Endothelial cell of umbilical vein (primary cell): Measurements from ENCODE around the gene KAZN. TPM values are rescaled to one million over a fixed set of nuclear protein-coding genes. Genes with fewer than 3 reads are reported as not detected.

Experiments used
- BruUV-seq: library from RNA; stranded (reverse); fragments of 400-500 nt; replicated peaks from 2 replicates; lab custom pipeline; 2021; lab: Mats Ljungman, UMichigan
- CTCF ChIA-PET: fragments of 300-600, 350-600 bp; sonication (Branson Sonifier 250); formaldehyde crosslinking; loops from one replicate; lab custom pipeline; 2021; ENCODE audit warnings: antibody characterized with exemption, inconsistent platforms; lab: Charles Lee
- POLR2A ChIA-PET: fragments of 300-600, 350-600 bp; sonication (Branson Sonifier 250); formaldehyde crosslinking; loops from one replicate; lab custom pipeline; 2021; ENCODE audit warnings: antibody characterized with exemption, inconsistent platforms; lab: Charles Lee
- DNase-seq: peaks from one replicate; pipeline ENCODE4 v3.0.0-alpha.2; 2011; ENCODE audit warnings: low read depth, low spot score
- FAIRE-seq: peaks from 2 replicates; lab custom pipeline; 2011; peaks lifted over from hg19 to GRCh38; lab: Jason Lieb, UNC
- H2AFZ ChIP-seq: 2 replicates; pipeline ENCODE4 v1.6.0; 2012; ENCODE audit warnings: low read depth, low read length, control low read depth, inconsistent platforms
- H3K27ac ChIP-seq: 2 replicates; pipeline ENCODE4 v1.5.1; 2011; ENCODE audit warnings: low read depth, mild to moderate bottlenecking, control low read depth, low read length, moderate library complexity; ENCODE audit not compliant: insufficient read depth
- H3K27me3 ChIP-seq, 2 experiments: 2 replicates each; pipeline versions ENCODE4 v1.6.0 to v1.6.1; 2011; ENCODE audit warnings: low read length in 2 of 2, mixed read lengths in 1 of 2; ENCODE audit not compliant: control insufficient read depth in 2 of 2, insufficient read depth in 2 of 2
- H3K36me3 ChIP-seq, 2 experiments: 2 replicates in 1 of 2; 3 replicates in 1 of 2; pipeline ENCODE4 v1.5.1; 2011; ENCODE audit warnings: low read length in 2 of 2, mild to moderate bottlenecking in 1 of 2, moderate library complexity in 1 of 2; ENCODE audit not compliant: control insufficient read depth in 2 of 2, insufficient read depth in 2 of 2; ENCODE audit errors: extremely low read depth in 1 of 2
- H3K4me1 ChIP-seq: 3 replicates; pipeline ENCODE4 v1.5.1; 2011; ENCODE audit warnings: mild to moderate bottlenecking, low read length; ENCODE audit not compliant: control insufficient read depth, insufficient read depth; ENCODE audit errors: extremely low read depth
- H3K4me2 ChIP-seq: 2 replicates; pipeline ENCODE4 v1.6.1; 2011; ENCODE audit warnings: low read length, control low read depth, mixed read lengths; ENCODE audit not compliant: insufficient read depth
- H3K4me3 ChIP-seq, 3 experiments: fragments of 200-600 bp in 1 of 3; sonication (generic), shearing (Covaris generic) in 1 of 3; replicated peaks in 1 of 3; 2 replicates each; pipeline ENCODE4 v1.5.1; 2011 to 2016; ENCODE audit warnings: control low read depth in 3 of 3, low read length in 3 of 3, mild to moderate bottlenecking in 2 of 3, inconsistent platforms in 1 of 3, low read depth in 1 of 3, moderate library complexity in 1 of 3; ENCODE audit not compliant: insufficient read depth in 1 of 3
- H3K79me2 ChIP-seq: 2 replicates; pipeline ENCODE4 v1.6.0; 2012; ENCODE audit warnings: low read length, inconsistent platforms; ENCODE audit not compliant: control insufficient read depth, insufficient read depth
- H3K9ac ChIP-seq: replicated peaks from 2 replicates; pipeline ENCODE3; 2011; ENCODE audit warnings: low read length, control low read depth; ENCODE audit not compliant: insufficient read depth; ENCODE audit errors: extremely low read depth
- H3K9me1 ChIP-seq: replicated peaks from 3 replicates; pipeline ENCODE4 v1.6.0; 2011; ENCODE audit warnings: mild to moderate bottlenecking, low read length; ENCODE audit not compliant: control insufficient read depth, insufficient read depth; ENCODE audit errors: extremely low read depth
- H3K9me3 ChIP-seq: replicated peaks from 2 replicates; pipeline ENCODE4 v1.5.1; 2012; ENCODE audit warnings: low read length, inconsistent platforms; ENCODE audit not compliant: control insufficient read depth, insufficient read depth
- H4K20me1 ChIP-seq: replicated peaks from 2 replicates; pipeline ENCODE3; 2011; ENCODE audit warnings: mild to moderate bottlenecking, low read length; ENCODE audit not compliant: control insufficient read depth, insufficient read depth; ENCODE audit errors: extremely low read depth
- EZH2 ChIP-seq: IDR thresholded peaks from 2 replicates; pipeline ENCODE4 v1.6.1; 2012; ENCODE audit warnings: borderline replicate concordance, low read depth, mild to moderate bottlenecking, moderate library complexity, low read length, inconsistent platforms; ENCODE audit not compliant: severe bottlenecking
- FOS ChIP-seq: IDR thresholded peaks from 2 replicates; pipeline ENCODE4 v1.6.1; 2011; ENCODE audit warnings: mild to moderate bottlenecking, low read length, moderate library complexity, borderline replicate concordance; ENCODE audit not compliant: insufficient read depth
- GATA2 ChIP-seq: IDR thresholded peaks from 2 replicates; pipeline ENCODE4 v1.7.0; 2011; ENCODE audit warnings: low read depth, mild to moderate bottlenecking, moderate library complexity, mixed read lengths, low read length; ENCODE audit not compliant: insufficient read length, insufficient read depth
- JUN ChIP-seq: IDR thresholded peaks from 2 replicates; pipeline ENCODE4 v1.6.1; 2011; ENCODE audit warnings: borderline replicate concordance, low read depth; ENCODE audit not compliant: insufficient read length, insufficient read depth
- MYC ChIP-seq: IDR thresholded peaks from one replicate; pipeline ENCODE4 v1.6.1; 2011; ENCODE audit warnings: mild to moderate bottlenecking, low read depth, low read length
- POLR2A ChIP-seq: IDR thresholded peaks from 2 replicates; pipeline ENCODE4 v1.6.1; 2012; ENCODE audit warnings: low read depth, mild to moderate bottlenecking, control low read depth, low read length
- POLR2AphosphoS5 ChIP-seq: IDR thresholded peaks from 2 replicates; pipeline ENCODE4 v1.6.1; 2012; ENCODE audit warnings: low read depth, mild to moderate bottlenecking, control low read depth, low read length, moderate library complexity; ENCODE audit not compliant: insufficient read depth
- dilution Hi-C: fragments of 300-500 bp; cut with MboI; formaldehyde crosslinking; loops from one replicate; pipeline ENCODE4 v1.15.0; 2019; ENCODE audit warnings: low sequenced_read_pairs; ENCODE audit not compliant: extremely low pct_ligation_motif_present
- intact Hi-C: fragments of 100-400 bp; cut with micrococcal nuclease; formaldehyde crosslinking; loops from one replicate; pipeline ENCODE4 v1.10.0; 2022
- polyA plus RNA-seq, 4 experiments: library from polyadenylated mRNA; depleted of rRNA in 3 of 4; stranded (reverse) in 3 of 4; unstranded in 1 of 4; fragments of >200 nt; gene quantifications; 2 replicates each; pipeline versions ENCODE4 v1.2.1 to v1.2.3, GENCODE V29; 2011 to 2012; ENCODE audit warnings: missing spikeins in 1 of 4
- total RNA-seq: library from RNA; stranded (reverse); gene quantifications from 2 replicates; pipeline ENCODE4 v1.2.3, GENCODE V29; 2021
- TF ChIP-seq, protein P1 (sequence below), 2 donors: IDR thresholded peaks; 1 replicate in 1 of 2; 2 replicates in 1 of 2; pipeline ENCODE4 v1.5.1; 2011; ENCODE audit warnings: low read length in 2 of 2, mild to moderate bottlenecking in 2 of 2, moderate library complexity in 2 of 2, control low read depth in 1 of 2, inconsistent platforms in 1 of 2, low read depth in 1 of 2; ENCODE audit not compliant: insufficient read depth in 1 of 2; ENCODE audit errors: extremely low read depth in 1 of 2
- TF ChIP-seq, protein P2 (sequence below): IDR thresholded peaks from 2 replicates; pipeline ENCODE4 v1.6.1; 2011; ENCODE audit not compliant: insufficient read depth, insufficient read length

KAZN gene
- total and polyA plus RNA-seq, 2 donors (not counting 3 experiments of a cell fraction or from before 2014, with no cell fraction given) = 1.6 to 5.8 TPM

DNA sequence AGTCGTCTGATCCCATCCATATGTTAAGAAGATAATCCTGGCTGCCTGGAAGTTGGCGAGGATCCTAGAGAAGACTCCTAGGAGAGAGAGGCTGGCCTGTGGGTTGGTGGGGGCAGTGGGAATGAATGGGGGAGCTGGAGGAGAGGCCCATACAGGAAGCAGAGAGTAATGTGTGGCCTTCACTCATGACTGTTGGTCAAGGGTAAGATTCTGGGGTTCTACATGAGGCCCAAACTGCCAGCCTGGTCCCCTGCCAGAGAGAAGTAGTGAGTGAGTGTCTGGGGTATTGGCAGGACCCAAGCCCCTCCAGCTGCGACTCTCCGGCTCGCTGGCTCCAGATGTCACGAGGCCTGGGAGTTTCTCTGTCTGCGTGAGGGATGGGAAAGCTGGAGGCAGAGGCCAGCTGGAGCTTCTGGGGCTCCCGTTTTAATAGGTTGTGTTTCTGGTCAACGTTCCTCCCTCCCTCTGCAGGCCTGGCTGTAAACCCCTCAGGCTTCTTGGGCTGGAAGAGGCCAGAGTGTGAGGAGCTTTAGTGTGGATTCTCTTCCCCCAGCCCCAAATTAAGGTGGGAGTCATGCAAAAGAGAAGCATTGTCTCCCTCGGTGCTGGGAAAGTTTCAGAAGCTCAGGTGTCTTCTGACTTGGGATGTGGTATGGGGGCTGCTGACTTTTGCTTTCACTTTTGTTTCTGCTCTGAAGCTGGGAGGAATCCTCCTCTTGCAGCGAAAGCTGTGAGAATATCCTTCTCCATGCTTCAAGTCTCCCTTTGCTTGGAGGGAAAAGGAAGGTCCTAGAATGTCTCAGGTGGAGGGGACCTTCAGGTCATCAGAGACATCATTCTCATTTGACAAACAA is 557.6 kb downstream of the KAZN start:
- dilution Hi-C loops (no loop called here), intact Hi-C loops (no loop called here)
- peaks cover 23% of the 10 kb centered on the region for H3K4me1 ChIP-seq
- no peaks in the 10 kb centered on the region for H3K9me3 ChIP-seq
- TF ChIP-seq JUN (no peak), FOS (no peak), GATA2 (no peak), EZH2 (no peak), POLR2AphosphoS5 (no peak), POLR2A (no peak), MYC (no peak)
- TF ChIP-seq, protein P1, sequence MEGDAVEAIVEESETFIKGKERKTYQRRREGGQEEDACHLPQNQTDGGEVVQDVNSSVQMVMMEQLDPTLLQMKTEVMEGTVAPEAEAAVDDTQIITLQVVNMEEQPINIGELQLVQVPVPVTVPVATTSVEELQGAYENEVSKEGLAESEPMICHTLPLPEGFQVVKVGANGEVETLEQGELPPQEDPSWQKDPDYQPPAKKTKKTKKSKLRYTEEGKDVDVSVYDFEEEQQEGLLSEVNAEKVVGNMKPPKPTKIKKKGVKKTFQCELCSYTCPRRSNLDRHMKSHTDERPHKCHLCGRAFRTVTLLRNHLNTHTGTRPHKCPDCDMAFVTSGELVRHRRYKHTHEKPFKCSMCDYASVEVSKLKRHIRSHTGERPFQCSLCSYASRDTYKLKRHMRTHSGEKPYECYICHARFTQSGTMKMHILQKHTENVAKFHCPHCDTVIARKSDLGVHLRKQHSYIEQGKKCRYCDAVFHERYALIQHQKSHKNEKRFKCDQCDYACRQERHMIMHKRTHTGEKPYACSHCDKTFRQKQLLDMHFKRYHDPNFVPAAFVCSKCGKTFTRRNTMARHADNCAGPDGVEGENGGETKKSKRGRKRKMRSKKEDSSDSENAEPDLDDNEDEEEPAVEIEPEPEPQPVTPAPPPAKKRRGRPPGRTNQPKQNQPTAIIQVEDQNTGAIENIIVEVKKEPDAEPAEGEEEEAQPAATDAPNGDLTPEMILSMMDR (IDR thresholded peaks at IDR 0.05; ENCODE audit: extremely low read depth in 1 of 2, insufficient read depth in 1 of 2, low read depth in 1 of 2, low read length in 2 of 2) = no peak
- TF ChIP-seq, protein P2, sequence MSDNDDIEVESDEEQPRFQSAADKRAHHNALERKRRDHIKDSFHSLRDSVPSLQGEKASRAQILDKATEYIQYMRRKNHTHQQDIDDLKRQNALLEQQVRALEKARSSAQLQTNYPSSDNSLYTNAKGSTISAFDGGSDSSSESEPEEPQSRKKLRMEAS = no peak
- peaks cover 2 to 5% of the 10 kb centered on the region in 2 experiments for H3K27me3 ChIP-seq
- ChIA-PET CTCF (interaction anchor here (0.7 to 7.8 kb wide), 5 partner anchors 28 to 117 kb away, joined by 3 to 211 read pairs (median 4); no protein-coding TSS in a partner anchor), POLR2A (no interaction called here)
- H3K27ac ChIP-seq = no peak overlapping the region
- BruUV-seq = no TSS peak
- FAIRE-seq = no peak
- no peak overlapping the region for H2AFZ ChIP-seq
- H3K36me3 ChIP-seq = no peaks in the 10 kb centered on the region
- no peak overlapping the region for H3K4me3 ChIP-seq
- H3K4me2 ChIP-seq = no peak overlapping the region
- H3K9me1 ChIP-seq = no peaks in the 10 kb centered on the region
- no peak overlapping the region for H3K9ac ChIP-seq
- no peak for DNase-seq
- no peaks in the 10 kb centered on the region for H4K20me1 ChIP-seq
- peaks cover 19% of the 10 kb centered on the region for H3K79me2 ChIP-seq
